Motor neuron (in vitro differentiated cells): Measurements from ENCODE around the gene ZNF410. TPM values are rescaled to one million over a fixed set of nuclear protein-coding genes. Genes with fewer than 3 reads are reported as not detected.

Experiments
- ATAC-seq, 8 experiments: fragments of 200-7000 bp; cut with Tn5 transposase; replicated peaks in 6 of 8; 2 replicates each; pipeline ENCODE4 v1.8.0; 2021; ENCODE audit warnings: mild to moderate bottlenecking in 8 of 8, moderate library complexity in 8 of 8
- H3K27ac ChIP-seq, 2 donors: fragments of 250-450 bp; sonication (Bioruptor Pico); 2 replicates each; pipeline ENCODE4 v1.9.0; 2021; ENCODE audit warnings: antibody characterized with exemption in 2 of 2, mild to moderate bottlenecking in 2 of 2, moderate library complexity in 1 of 2
- H3K4me1 ChIP-seq, 2 donors: fragments of 250-450 bp; sonication (Bioruptor Pico); replicated peaks in 1 of 2; 2 replicates each; pipeline ENCODE4 v1.6.1; 2021; ENCODE audit warnings: antibody characterized with exemption in 2 of 2, mild to moderate bottlenecking in 2 of 2, moderate library complexity in 1 of 2
- H3K4me3 ChIP-seq, 5 donors: fragments of 250-450 bp; sonication (Bioruptor Pico); 2 replicates each; pipeline ENCODE4 v1.9.0; 2021; ENCODE audit warnings: antibody characterized with exemption in 5 of 5, mild to moderate bottlenecking in 5 of 5, moderate library complexity in 4 of 5
- WGBS, 10 experiments: fragments of 450-650 bp; shearing (Covaris generic); methylation state at CpG; one replicate each; pipeline ENCODE4 v1.0.0; 2022; 5-methylcytosine and 5-hydroxymethylcytosine counted together
- in situ Hi-C, 9 experiments: fragments of 400-800 bp; cut with MboI; loops; one replicate each; pipeline ENCODE4 v1.15.0; 2021; ENCODE audit warnings: low sequenced_read_pairs in 9 of 9, low pct_unique_long_range_greater_than_20kb in 2 of 9; ENCODE audit not compliant: unreplicated experiment in 9 of 9
- total RNA-seq, 8 experiments: library from RNA; unstranded; fragments of 300-600 nt; gene quantifications; 2 replicates each; pipeline versions ENCODE4 v1.2.3 to v1.2.4, GENCODE V29; 2022

The ZNF410 gene
- total RNA-seq, 8 experiments from 2014 or later = 32.8 to 63.6 (median 41.4) TPM

GRCh38 chr14:73944432-73945158, 57.9 kb downstream of the ZNF410 start:
- no peak for ATAC-seq
- in situ Hi-C loops = no loop called here
- WGBS, 10 experiments = 79 to 100% (median 83%) methylated on average over 1 to 7 of the region's 17 CpGs; no CpG with 5 or more reads in 4 of the 10 experiments
- H3K27ac ChIP-seq = no peak overlapping the region
- no peak overlapping the region for H3K4me3 ChIP-seq
- H3K4me1 ChIP-seq = peaks cover 4 to 6% of the 10 kb centered on the region in 2 donors

DNA sequence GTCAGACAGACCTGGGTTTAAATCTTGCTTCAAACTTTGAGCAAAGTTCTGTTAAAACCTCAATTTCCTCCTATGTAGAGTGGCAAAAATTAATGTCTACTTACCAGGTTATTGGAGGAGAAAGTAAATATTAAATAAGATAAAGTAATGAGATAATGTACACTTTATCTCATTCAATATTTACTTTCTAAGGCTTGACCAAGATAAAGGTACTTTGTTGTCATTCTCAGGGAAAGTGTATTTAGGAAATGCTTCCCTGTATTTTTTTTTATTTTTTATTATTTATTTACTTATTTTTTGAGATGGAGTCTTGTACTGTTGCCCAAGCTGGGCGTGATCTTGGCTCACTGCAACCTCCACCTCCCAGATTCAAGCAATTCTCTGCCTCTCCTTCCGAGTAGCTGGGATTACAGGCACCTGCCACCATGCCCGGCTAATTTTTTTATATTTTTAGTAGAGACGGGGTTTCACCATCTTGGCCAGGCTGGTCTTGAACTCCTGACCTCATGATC, 58.6 kb downstream of the ZNF410 start:
- Histone ChIP-seq H3K27ac (no peak overlapping the region), H3K4me3 (no peak overlapping the region), H3K4me1 (peaks cover 4 to 6% of the 10 kb centered on the region in 2 donors)
- 47 to 90% (median 75%) methylated on average over 1 to 3 of the region's 4 CpGs; no CpG with 5 or more reads in 3 of the 10 experiments for WGBS, 10 experiments
- in situ Hi-C loops = no loop called here
- no peak for ATAC-seq

- in situ Hi-C loops = no loop called here
- WGBS, 10 experiments = 0 to 3% (median 2%) methylated on average over 1 to 18 of the region's 70 CpGs; no CpG with 5 or more reads in 1 of the 10 experiments
- Histone ChIP-seq H3K4me3 (peak within 1 kb of the TSS; percentile 49 to 95 (median 62)), H3K27ac (peak within 1 kb of the TSS; percentile 94 to 97), H3K4me1 (peaks cover 6 to 11% of the 10 kb centered on the region in 2 donors)
- ATAC-seq = peak; percentile 93 to 96 (median 94)
Measured at GRCh38 chr14:73949752-73950734, 63.4 kb downstream of the ZNF410 start, which contains the start of the genes COQ6 and FAM161B. Gene COQ6, plus strand, starts transcription at chr14:73950302. Its CDS starts 31 bp downstream, at chr14:73950333. Gene FAM161B, minus strand, starts transcription at chr14:73950094. Its CDS starts 68 bp downstream, at chr14:73950026.

DNA sequence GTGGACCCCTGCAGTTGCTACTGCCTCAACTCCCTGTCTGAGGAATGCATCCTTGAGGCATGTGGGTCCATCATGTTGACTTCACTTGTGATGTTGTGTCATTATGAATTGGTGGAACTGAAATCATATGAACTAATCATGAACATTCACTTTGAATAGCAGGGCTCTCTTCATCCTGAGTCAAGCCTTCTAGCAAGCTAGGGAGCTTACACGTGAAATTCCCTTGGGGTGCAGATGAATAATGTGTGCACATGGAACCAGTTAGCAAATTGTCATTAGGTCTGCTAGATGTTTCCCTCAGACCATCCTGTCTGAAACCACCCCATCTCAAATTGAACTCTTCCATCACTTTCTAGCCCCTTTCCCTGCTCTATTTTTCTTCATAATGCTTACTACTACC, 67.1 kb downstream of the ZNF410 start:
- H3K4me3 ChIP-seq = no peak overlapping the region
- no peak for ATAC-seq
- 0 to 100% (median 100%) methylated on average over 1 of the region's 1 CpG; no CpG with 5 or more reads in 5 of the 10 experiments for WGBS, 10 experiments
- in situ Hi-C loops = no loop called here
- H3K27ac ChIP-seq = no peak overlapping the region
- H3K4me1 ChIP-seq = peaks cover 6 to 11% of the 10 kb centered on the region in 2 donors

GRCh38 chr14:73955674-73956073, 69.0 kb downstream of the ZNF410 start:
- in situ Hi-C loops = no loop called here
- H3K27ac ChIP-seq = no peak overlapping the region
- no peak overlapping the region for H3K4me3 ChIP-seq
- WGBS, 10 experiments = 20 to 100% (median 100%) methylated on average over 1 to 5 of the region's 5 CpGs; no CpG with 5 or more reads in 3 of the 10 experiments
- no peak for ATAC-seq
- H3K4me1 ChIP-seq = peaks cover 0 to 7% of the 10 kb centered on the region in 2 donors

GRCh38 chr14:73958591-73958990, 71.9 kb downstream of the ZNF410 start:
- in situ Hi-C loops = no loop called here
- ATAC-seq = no peak

DNA sequence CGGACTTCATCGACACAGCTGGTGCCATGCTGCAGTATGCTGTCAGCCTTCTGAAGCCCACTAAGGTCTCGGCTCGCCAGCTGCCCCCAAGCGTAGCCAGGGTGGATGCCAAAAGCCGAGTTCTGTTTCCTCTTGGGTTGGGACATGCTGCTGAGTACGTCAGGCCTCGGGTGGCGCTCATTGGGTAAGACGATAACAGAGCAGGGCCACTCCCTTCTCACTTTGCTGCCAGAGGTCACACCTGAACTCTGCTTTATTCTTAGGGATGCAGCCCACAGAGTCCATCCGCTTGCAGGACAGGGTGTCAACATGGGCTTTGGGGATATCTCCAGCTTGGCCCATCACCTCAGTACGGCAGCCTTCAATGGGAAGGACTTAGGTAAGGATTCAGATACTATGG, 74.5 kb downstream of the ZNF410 start:
- in situ Hi-C loops = no loop called here
- ATAC-seq = no peak
- no peaks in the 10 kb centered on the region for H3K4me1 ChIP-seq
- 60 to 100% (median 100%) methylated on average over 1 to 5 of the region's 12 CpGs; no CpG with 5 or more reads in 2 of the 10 experiments for WGBS, 10 experiments
- no peak overlapping the region for H3K4me3 ChIP-seq
- no peak overlapping the region for H3K27ac ChIP-seq

More at GRCh38 chr14:73958591-73958990, 71.9 kb downstream of the ZNF410 start:
- H3K4me3 ChIP-seq = no peak overlapping the region
- H3K4me1 ChIP-seq = no peaks in the 10 kb centered on the region
- no peak overlapping the region for H3K27ac ChIP-seq

DNA sequence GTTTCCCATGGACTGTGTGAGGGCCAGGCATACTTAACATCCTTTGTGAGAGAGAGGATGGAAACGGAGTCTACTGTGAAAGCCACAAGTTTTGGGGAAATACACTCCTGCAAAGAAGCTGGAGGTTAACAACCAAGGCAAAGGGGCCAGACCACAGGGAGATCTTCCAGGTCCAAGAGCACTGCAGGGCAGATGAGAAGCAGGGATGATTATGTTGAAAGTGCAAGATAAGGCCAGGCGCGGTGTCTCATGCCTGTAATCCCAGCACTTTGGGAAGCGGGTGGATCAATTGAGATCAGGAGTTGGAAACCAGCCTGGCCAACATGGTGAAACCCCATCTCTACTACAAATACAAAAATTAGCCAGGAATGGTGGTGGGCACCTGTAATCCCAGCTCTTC, 78.6 kb downstream of the ZNF410 start:
- Histone ChIP-seq H3K4me3 (no peak overlapping the region), H3K27ac (no peak overlapping the region), H3K4me1 (no peaks in the 10 kb centered on the region)
- in situ Hi-C loops = no loop called here
- 80 to 97% (median 92%) methylated on average over 1 to 4 of the region's 4 CpGs; no CpG with 5 or more reads in 3 of the 10 experiments for WGBS, 10 experiments
- ATAC-seq = no peak

DNA sequence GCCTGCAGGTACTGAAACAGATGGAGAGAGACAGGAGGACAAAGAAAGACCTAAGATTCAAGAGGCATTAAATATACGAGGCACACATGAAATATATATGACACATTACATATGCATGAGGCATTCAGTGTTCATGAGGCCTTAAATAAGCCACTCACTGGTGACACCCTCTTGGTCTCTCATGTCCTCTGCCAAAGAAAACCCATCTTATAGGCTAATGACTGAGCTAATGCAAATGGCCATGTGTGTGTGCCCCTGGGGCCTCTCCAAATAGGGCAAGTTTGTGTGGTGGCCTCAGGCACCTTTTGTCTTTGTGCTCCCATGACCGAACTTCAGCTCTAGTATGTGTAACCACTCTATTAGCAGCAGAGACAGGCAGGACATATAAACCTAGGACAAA, 82.2 kb downstream of the ZNF410 start:
- no peak overlapping the region for H3K4me3 ChIP-seq
- peak in 3 of 8 experiments; percentile 18 to 61 (median 51) for ATAC-seq
- WGBS, 10 experiments = 0 to 91% (median 61%) methylated on average over 1 of the region's 2 CpGs; no CpG with 5 or more reads in 2 of the 10 experiments
- H3K27ac ChIP-seq = no peak overlapping the region
- in situ Hi-C loops = no loop called here
- no peaks in the 10 kb centered on the region for H3K4me1 ChIP-seq

GRCh38 chr14:73973497-73973896, 86.8 kb downstream of the ZNF410 start:
- no peak for ATAC-seq
- no peaks in the 10 kb centered on the region for H3K4me1 ChIP-seq
- WGBS, 10 experiments = 40 to 100% (median 100%) methylated on average over 1 to 2 of the region's 2 CpGs; no CpG with 5 or more reads in 2 of the 10 experiments
- in situ Hi-C loops = no loop called here
- H3K4me3 ChIP-seq = no peak overlapping the region
- H3K27ac ChIP-seq = no peak overlapping the region

GRCh38 chr14:73976125-73976524, 89.5 kb downstream of the ZNF410 start:
- H3K4me1 ChIP-seq = no peaks in the 10 kb centered on the region
- H3K27ac ChIP-seq = no peak overlapping the region
- no peak for ATAC-seq
- WGBS, 10 experiments = 60 to 100% (median 93%) methylated on average over 1 to 4 of the region's 6 CpGs; no CpG with 5 or more reads in 3 of the 10 experiments
- in situ Hi-C loops = no loop called here
- no peak overlapping the region for H3K4me3 ChIP-seq

DNA sequence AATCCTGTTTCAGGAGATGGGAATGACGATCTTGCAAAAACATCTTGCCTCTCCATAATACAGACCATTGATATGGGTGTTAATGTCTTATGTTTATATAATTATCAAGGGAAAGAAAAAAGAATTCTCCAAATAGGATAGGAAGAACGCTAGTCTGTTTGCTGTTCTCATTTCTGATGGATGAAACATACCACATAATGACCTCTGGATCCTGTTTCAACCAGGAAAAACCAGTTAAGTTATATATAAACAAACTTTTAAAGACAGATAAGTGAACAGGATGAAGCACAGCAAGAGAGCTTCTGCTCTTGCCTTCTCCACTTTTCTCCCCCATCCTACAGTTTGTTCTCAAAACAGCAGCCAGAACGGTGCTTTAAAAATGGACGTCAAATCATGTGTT, 91.2 kb downstream of the ZNF410 start:
- 64 to 100% (median 83%) methylated on average over 1 to 4 of the region's 4 CpGs; no CpG with 5 or more reads in 1 of the 10 experiments for WGBS, 10 experiments
- no peak overlapping the region for H3K27ac ChIP-seq
- H3K4me1 ChIP-seq = no peaks in the 10 kb centered on the region
- in situ Hi-C loops = no loop called here
- no peak for ATAC-seq
- no peak overlapping the region for H3K4me3 ChIP-seq
